ENCODE measurements around the gene LRRC59. TPM values are rescaled to one million over a fixed set of nuclear protein-coding genes. Genes with fewer than 3 reads are reported as not detected.

Gene LRRC59
- total and polyA plus RNA-seq, 4 donors, result 43.8 to 117 (median 79.2) TPM

GRCh38 chr17:50359005-50359699 is 38.2 kb downstream of the LRRC59 start:
- TF ChIP-seq CTCF (IDR thresholded peaks at IDR 0.05; ENCODE audit: control extremely low read depth, extremely low read depth), result no peak
- Histone ChIP-seq H3K9me3 (ENCODE audit: control insufficient read depth in 4 of 4, insufficient read depth in 3 of 4, low read length in 3 of 4) (no peaks in the 10 kb centered on the region), H3K27me3 (ENCODE audit: control insufficient read depth in 3 of 3, insufficient read depth in 3 of 3, low read length in 2 of 3) (no peaks in the 10 kb centered on the region), H3K36me3 (ENCODE audit: control insufficient read depth in 4 of 4, insufficient read depth in 4 of 4, low read length in 4 of 4) (peaks cover 0 to 57% (median 24%) of the 10 kb centered on the region in 4 donors), H3K4me1 (ENCODE audit: control insufficient read depth in 5 of 5, insufficient read depth in 5 of 5, low read length in 5 of 5) (peaks cover 0 to 8% (median 0%) of the 10 kb centered on the region in 5 donors), H3K9ac (ENCODE audit: insufficient read depth in 1 of 2, low read length in 2 of 2) (no peak overlapping the region), H3K4me3 (no peak overlapping the region), H3K27ac (ENCODE audit: low read depth in 1 of 2, low read length in 1 of 2) (no peak overlapping the region)
- no peak for DNase-seq
- ATAC-seq (ENCODE audit: insufficient read depth, low FRiP score), result no peak
- 83 to 89% methylated on average over 5 of the region's 5 CpGs for whole genome bisulfite sequencing, 2 donors

- no peak for ATAC-seq (ENCODE audit: insufficient read depth, low FRiP score)
- H3K27ac ChIP-seq (ENCODE audit: low read depth in 1 of 2, low read length in 1 of 2), result no peak overlapping the region
- TF ChIP-seq CTCF (IDR thresholded peaks at IDR 0.05; ENCODE audit: control extremely low read depth, extremely low read depth), result no peak
- no peaks in the 10 kb centered on the region for H3K27me3 ChIP-seq (ENCODE audit: control insufficient read depth in 3 of 3, insufficient read depth in 3 of 3, low read length in 2 of 3)
- H3K36me3 ChIP-seq (ENCODE audit: control insufficient read depth in 4 of 4, insufficient read depth in 4 of 4, low read length in 4 of 4), result peaks cover 0 to 64% (median 26%) of the 10 kb centered on the region in 4 donors
- H3K4me3 ChIP-seq, result no peak overlapping the region
- H3K9ac ChIP-seq (ENCODE audit: insufficient read depth in 1 of 2, low read length in 2 of 2), result no peak overlapping the region
- DNase-seq, result no peak
- peaks cover 0 to 3% (median 0%) of the 10 kb centered on the region in 5 donors for H3K4me1 ChIP-seq (ENCODE audit: control insufficient read depth in 5 of 5, insufficient read depth in 5 of 5, low read length in 5 of 5)
- WGBS, 2 donors, result 96% methylated on average over 17 of the region's 17 CpGs
- no peaks in the 10 kb centered on the region for H3K9me3 ChIP-seq (ENCODE audit: control insufficient read depth in 4 of 4, insufficient read depth in 3 of 4, low read length in 3 of 4)
These were observed 39.1 kb downstream of the LRRC59 start for GRCh38 chr17:50358177-50358576.

GRCh38 chr17:50356892-50357510 is 40.3 kb downstream of the LRRC59 start:
- no peaks in the 10 kb centered on the region for H3K9me3 ChIP-seq (ENCODE audit: control insufficient read depth in 4 of 4, insufficient read depth in 3 of 4, low read length in 3 of 4)
- WGBS, 2 donors, result 97 to 98% methylated on average over 12 of the region's 12 CpGs
- DNase-seq, result no peak
- H3K27me3 ChIP-seq (ENCODE audit: control insufficient read depth in 3 of 3, insufficient read depth in 3 of 3, low read length in 2 of 3), result no peaks in the 10 kb centered on the region
- peaks cover 0 to 71% (median 27%) of the 10 kb centered on the region in 4 donors for H3K36me3 ChIP-seq (ENCODE audit: control insufficient read depth in 4 of 4, insufficient read depth in 4 of 4, low read length in 4 of 4)
- no peak overlapping the region for H3K27ac ChIP-seq (ENCODE audit: low read depth in 1 of 2, low read length in 1 of 2)
- no peak overlapping the region for H3K9ac ChIP-seq (ENCODE audit: insufficient read depth in 1 of 2, low read length in 2 of 2)
- TF ChIP-seq CTCF (IDR thresholded peaks at IDR 0.05; ENCODE audit: control extremely low read depth, extremely low read depth), result no peak
- H3K4me3 ChIP-seq, result no peak overlapping the region
- no peak for ATAC-seq (ENCODE audit: insufficient read depth, low FRiP score)
- H3K4me1 ChIP-seq (ENCODE audit: control insufficient read depth in 5 of 5, insufficient read depth in 5 of 5, low read length in 5 of 5), result no peaks in the 10 kb centered on the region
